ENCODE data around the gene IMPA2.
A peak's percentile ranks its signal among the peaks of the same experiment; 100 is the strongest.
"Not testable (repeated sequence)": the region's sequence is repeated elsewhere in the genome, so short reads cannot be mapped to it uniquely, and the experiment has no call there.

IMPA2 gene

GRCh38 chr18:12076424-12077140, 95.3 kb downstream of the IMPA2 start:
- Mint-ChIP-seq H3K27me3 (no peaks in the 10 kb centered on the region), H3K4me3 (peak overlapping the region; percentile 77), H3K27ac (no peak overlapping the region), H3K36me3 (no peaks in the 10 kb centered on the region), H3K4me1 (no peaks in the 10 kb centered on the region), H3K9me3 (no peaks in the 10 kb centered on the region)
- no peak for DNase-seq (ENCODE audit: low spot score in 2 of 2)
- ATAC-seq (ENCODE audit: low read depth), result peak; percentile 91

- ATAC-seq (ENCODE audit: low read depth); H3K27me3 Mint-ChIP-seq; H3K4me3 Mint-ChIP-seq; H3K4me1 Mint-ChIP-seq; H3K36me3 Mint-ChIP-seq; H3K27ac Mint-ChIP-seq; DNase-seq (ENCODE audit: low spot score in 2 of 2); H3K9me3 Mint-ChIP-seq: not testable (repeated sequence)
Observed at GRCh38 chr18:12077994-12078393, 96.7 kb downstream of the IMPA2 start.

- H3K36me3 Mint-ChIP-seq, result no peaks in the 10 kb centered on the region
- H3K4me3 Mint-ChIP-seq, result no peak overlapping the region
- ATAC-seq (ENCODE audit: low read depth) (no peak), DNase-seq (ENCODE audit: low spot score in 2 of 2) (no peak)
- H3K27ac Mint-ChIP-seq, result no peak overlapping the region
- no peaks in the 10 kb centered on the region for H3K4me1 Mint-ChIP-seq
- no peaks in the 10 kb centered on the region for H3K27me3 Mint-ChIP-seq
- no peaks in the 10 kb centered on the region for H3K9me3 Mint-ChIP-seq
Observed at GRCh38 chr18:12079491-12080237, 98.4 kb downstream of the IMPA2 start.
